ENCODE results near the gene CBX2.
A peak's percentile ranks its signal among the peaks of the same experiment; 100 is the strongest.

CBX2 gene

DNA sequence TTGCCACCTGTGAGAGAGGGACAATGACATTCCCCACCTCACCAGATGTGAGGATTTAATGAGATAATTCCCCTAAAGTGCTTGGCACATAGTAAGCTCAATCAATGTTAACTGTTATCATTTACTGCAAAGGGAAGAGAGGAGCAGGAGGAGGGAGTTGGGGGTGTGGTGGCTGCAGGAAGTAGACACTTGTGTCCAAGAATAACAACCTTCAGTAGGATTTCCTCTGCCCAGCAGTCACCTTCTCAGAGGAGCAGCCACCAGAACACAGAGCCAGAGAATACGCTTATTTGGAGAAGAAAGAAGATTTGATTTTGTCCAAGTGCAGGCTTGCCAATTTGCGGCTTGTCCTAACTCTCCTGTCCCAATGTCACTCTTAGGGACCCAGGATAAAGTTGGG, 51.1 kb downstream of the CBX2 start:
- TF ChIP-seq, protein P1, sequence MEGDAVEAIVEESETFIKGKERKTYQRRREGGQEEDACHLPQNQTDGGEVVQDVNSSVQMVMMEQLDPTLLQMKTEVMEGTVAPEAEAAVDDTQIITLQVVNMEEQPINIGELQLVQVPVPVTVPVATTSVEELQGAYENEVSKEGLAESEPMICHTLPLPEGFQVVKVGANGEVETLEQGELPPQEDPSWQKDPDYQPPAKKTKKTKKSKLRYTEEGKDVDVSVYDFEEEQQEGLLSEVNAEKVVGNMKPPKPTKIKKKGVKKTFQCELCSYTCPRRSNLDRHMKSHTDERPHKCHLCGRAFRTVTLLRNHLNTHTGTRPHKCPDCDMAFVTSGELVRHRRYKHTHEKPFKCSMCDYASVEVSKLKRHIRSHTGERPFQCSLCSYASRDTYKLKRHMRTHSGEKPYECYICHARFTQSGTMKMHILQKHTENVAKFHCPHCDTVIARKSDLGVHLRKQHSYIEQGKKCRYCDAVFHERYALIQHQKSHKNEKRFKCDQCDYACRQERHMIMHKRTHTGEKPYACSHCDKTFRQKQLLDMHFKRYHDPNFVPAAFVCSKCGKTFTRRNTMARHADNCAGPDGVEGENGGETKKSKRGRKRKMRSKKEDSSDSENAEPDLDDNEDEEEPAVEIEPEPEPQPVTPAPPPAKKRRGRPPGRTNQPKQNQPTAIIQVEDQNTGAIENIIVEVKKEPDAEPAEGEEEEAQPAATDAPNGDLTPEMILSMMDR (IDR thresholded peaks at IDR 0.05; ENCODE audit: low read length, missing control alignments) = no peak
- no peak for DNase-seq (ENCODE audit: low read depth)
- no peak overlapping the region for H3K4me3 ChIP-seq (replicated peaks; ENCODE audit: low read depth, low read length)

DNA sequence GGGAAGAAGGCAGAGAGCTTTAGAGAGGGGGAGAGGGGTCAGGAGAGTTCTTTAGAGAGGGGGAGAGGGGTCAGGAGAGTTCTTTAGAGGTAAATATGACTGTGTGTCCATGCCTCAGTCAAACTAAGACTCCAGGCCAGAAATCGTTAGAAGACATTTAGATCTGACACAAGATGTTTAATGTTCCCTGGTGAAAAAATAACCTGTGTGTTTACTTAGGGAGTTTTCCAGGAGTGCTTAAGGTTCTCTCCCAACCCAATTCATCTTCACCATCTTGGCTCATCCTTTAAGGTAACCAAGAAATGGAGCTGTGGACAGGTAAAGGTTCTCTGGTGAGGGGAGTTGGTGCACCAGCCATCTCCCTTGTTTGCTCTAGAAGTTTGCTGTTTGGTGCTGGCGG, 51.5 kb downstream of the CBX2 start:
- no peak for DNase-seq (ENCODE audit: low read depth)
- no peak overlapping the region for H3K4me3 ChIP-seq (replicated peaks; ENCODE audit: low read depth, low read length)
- TF ChIP-seq, protein P1 (IDR thresholded peaks at IDR 0.05; ENCODE audit: low read length, missing control alignments) = no peak

DNA sequence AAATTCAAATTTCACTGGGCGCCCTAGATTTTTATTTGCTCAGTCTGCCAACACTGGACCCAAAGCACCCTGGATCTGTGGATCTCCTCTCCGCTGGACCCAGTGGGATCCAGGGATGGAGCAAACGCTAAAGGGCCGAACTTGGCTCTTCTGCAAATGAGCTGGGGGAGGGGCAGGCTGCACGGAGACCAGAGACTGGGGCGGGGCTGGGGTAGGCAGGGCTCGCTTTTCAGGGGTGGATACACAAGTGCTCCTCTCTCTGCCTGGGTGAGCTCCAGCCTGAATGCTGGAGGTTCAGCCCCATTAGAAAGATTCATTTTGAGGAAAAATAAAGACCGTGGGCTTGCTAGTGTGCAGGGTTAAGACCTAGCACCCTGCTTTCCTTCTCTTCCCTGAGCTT, 52.4 kb downstream of the CBX2 start:
- TF ChIP-seq, protein P1 (IDR thresholded peaks at IDR 0.05; ENCODE audit: low read length, missing control alignments) = no peak
- H3K4me3 ChIP-seq (replicated peaks; ENCODE audit: low read depth, low read length) = no peak overlapping the region
- no peak for DNase-seq (ENCODE audit: low read depth)

DNA sequence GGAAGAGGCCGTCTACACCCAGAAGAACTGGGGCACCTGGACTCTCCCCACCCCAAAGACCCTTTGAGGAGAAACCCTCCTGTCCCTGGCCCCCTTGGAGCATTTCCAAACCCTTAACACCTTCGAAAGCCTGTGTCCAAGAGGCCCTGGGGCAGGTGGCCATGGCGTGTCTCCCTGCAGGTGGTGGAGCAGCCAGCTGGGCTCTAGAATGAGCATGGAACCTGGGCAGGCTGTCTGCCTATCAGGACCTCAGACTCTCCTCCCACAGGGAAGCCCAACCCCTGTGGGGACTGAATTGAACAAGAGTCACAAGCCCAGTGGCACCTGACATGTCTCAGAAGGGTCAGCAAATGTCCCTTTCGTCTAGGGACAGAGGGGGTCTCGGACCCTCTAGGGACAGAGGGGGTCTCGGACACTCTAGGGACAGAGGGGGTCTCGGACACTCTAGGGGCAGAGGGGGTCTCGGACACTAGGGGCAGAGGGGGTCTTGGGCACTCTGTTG, 52.9 kb downstream of the CBX2 start:
- H3K4me3 ChIP-seq (replicated peaks; ENCODE audit: low read depth, low read length) = no peak overlapping the region
- TF ChIP-seq, protein P1 (IDR thresholded peaks at IDR 0.05; ENCODE audit: low read length, missing control alignments) = no peak
- DNase-seq (ENCODE audit: low read depth) = no peak

DNA sequence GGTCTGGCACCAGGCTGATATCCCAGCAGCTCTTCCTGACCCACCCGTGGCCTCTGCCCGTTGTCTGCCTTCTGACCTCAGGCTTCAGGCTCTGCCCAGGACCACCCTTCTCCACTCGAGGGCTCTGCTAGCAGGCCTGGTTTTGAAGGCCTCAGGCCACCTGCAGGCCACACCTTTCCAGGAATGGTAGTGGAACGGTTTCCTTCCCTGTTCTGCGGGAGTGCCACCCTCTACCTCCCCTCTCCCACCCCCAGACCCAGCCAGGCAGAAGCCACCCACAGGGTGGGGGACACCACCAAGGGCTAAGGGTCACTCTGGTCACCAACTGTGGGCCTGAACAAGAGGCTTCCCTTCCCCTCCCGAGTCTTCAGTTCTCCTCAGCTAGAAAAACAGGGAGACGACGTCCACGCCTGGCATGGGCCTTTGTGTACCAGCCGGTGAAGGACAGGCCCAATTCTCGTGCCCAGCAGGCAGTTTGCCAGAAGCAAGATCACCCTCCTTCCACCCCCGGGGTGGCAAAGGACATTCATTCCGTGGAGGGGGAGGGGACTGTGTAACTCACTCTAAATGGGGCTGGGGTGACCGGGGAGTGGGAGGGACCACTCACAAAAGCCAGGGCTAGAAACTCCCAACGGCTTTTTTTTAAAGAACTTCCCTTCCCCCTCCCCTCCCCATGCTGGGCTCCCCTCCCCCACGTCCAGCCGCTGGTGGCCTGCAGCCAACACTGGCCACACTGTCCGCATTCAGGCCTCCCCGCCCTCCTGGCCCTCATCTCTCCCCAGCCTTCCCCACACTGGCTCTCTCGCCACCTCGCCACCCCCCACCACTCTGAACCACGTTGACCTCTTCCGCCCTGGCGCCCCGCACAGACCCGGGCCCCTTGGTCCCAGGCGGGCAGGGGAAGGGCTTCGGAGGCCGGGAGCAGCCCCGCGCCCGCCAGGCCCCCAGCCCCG, 53.6 kb downstream of the CBX2 start:
- TF ChIP-seq, protein P1 (IDR thresholded peaks at IDR 0.05; ENCODE audit: low read length, missing control alignments) = no peak
- DNase-seq (ENCODE audit: low read depth) = peak; percentile 38
- no peak overlapping the region for H3K4me3 ChIP-seq (replicated peaks; ENCODE audit: low read depth, low read length)

DNA sequence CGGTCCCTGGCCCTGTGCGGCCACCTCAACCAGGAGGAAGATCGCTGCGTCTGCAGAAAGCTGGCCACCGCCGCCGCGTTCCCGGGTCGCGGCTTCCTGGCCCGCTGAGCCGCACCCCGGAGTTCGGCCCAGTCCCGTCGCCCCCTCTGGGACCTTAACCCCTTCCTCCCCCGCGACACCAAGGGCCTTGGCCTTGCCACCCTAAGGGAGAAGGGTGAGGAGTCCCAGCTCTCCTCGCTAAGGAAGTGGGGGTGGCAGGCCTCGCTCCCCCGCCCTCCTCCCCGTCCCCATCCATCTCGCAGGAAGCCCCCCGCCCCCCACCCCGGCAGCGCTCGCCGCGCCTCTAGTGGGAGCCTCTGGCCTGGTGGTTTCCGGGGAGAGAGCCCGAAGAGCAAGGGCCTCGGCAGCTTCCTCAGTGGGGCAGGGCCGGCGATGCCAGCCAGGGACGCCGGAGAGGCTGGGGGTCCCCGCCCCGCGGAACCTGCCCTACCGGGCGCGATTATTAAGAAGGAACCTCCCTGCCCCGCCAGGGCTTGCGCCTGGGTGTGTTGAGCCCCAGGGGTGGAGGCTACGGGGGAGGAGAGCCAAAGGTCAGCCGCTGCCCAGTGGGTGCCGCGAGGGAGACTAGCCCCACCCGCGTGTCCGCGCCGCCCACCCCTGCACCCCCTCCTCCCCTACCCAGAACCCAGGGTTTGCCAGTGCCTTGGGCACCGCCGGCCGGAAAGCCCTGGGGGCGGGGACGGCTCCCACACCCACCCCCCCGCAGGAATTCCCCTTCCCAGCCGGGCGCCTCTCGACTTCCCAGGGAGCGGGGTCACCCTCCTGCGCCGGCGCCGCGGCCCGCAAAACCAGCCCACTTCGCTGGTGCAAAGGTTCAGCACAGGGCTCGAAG, 54.5 kb downstream of the CBX2 start:
- no peak for DNase-seq (ENCODE audit: low read depth)
- TF ChIP-seq, protein P1 (IDR thresholded peaks at IDR 0.05; ENCODE audit: low read length, missing control alignments) = no peak
- no peak overlapping the region for H3K4me3 ChIP-seq (replicated peaks; ENCODE audit: low read depth, low read length)

Data from fibroblast of pulmonary artery (primary cell).